Epithelial cell of proximal tubule (primary cell): Measurements from ENCODE around the gene CDKN1A. TPM values are rescaled to one million over a fixed set of nuclear protein-coding genes. Genes with fewer than 3 reads are reported as not detected.
A peak's percentile ranks its signal among the peaks of the same experiment; 100 is the strongest.

Experiments used
- DNase-seq: peaks from one replicate; pipeline ENCODE4 v3.0.0-alpha.2; 2011; ENCODE audit warnings: low read depth
- H3K4me3 ChIP-seq: 2 replicates; pipeline ENCODE4 v1.5.1; 2011; ENCODE audit warnings: low read depth, mild to moderate bottlenecking, low read length
- total RNA-seq: library from RNA; depleted of rRNA; stranded (reverse); fragments of >200 nt; gene quantifications from 2 replicates; pipeline ENCODE4 v1.2.3, GENCODE V29; 2015
- TF ChIP-seq, protein P1 (sequence below): conservative IDR thresholded peaks from 2 replicates; pipeline ENCODE4 v1.5.1; 2012; ENCODE audit warnings: low read depth, mild to moderate bottlenecking, low read length

The CDKN1A gene
- total RNA-seq, 1 donor from 2014 or later: 427 TPM

DNA sequence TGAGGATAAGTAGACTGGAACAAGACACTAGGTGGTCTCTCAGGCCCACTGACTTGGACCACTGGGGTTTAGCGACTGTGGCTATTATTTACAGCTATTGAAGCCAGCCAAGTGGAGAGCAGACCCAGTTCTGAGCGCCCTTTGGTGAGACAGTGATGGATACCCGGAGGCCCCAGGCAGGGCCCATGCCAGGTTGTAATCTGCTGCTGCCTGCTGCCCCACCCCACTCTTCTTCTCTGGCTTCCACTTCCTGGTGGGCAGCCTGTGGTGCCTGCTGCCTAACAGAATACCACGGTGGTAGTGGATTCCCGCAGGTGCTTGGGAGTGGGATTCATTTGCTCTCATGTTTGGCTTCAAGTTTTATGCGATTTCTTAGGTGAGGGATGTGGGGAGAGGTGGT, 19.7 kb downstream of the CDKN1A start:
- no peak for DNase-seq
- H3K4me3 ChIP-seq: no peak overlapping the region
- TF ChIP-seq, protein P1, sequence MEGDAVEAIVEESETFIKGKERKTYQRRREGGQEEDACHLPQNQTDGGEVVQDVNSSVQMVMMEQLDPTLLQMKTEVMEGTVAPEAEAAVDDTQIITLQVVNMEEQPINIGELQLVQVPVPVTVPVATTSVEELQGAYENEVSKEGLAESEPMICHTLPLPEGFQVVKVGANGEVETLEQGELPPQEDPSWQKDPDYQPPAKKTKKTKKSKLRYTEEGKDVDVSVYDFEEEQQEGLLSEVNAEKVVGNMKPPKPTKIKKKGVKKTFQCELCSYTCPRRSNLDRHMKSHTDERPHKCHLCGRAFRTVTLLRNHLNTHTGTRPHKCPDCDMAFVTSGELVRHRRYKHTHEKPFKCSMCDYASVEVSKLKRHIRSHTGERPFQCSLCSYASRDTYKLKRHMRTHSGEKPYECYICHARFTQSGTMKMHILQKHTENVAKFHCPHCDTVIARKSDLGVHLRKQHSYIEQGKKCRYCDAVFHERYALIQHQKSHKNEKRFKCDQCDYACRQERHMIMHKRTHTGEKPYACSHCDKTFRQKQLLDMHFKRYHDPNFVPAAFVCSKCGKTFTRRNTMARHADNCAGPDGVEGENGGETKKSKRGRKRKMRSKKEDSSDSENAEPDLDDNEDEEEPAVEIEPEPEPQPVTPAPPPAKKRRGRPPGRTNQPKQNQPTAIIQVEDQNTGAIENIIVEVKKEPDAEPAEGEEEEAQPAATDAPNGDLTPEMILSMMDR: no peak

DNA sequence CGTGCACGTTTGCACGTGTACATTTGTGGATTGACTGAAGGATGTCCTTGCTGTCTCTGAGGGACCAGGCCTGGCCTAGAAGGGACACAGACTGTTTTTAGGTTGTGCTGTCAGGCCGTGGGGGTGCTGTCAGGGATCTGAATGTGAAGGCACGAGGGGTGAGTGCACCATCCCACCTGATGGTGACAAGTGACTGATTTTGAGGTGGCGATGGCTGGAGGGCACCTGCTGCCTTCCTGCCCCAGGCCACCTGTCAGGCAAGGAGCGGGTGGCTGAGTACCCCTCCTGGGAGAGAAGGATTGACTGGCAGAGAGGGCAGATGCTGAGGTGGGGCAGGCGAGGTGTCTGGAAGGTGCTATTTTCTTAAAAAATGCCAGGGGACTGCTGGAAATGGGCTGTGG, 20.4 kb downstream of the CDKN1A start:
- H3K4me3 ChIP-seq: no peak overlapping the region
- TF ChIP-seq, protein P1: no peak
- no peak for DNase-seq

DNA sequence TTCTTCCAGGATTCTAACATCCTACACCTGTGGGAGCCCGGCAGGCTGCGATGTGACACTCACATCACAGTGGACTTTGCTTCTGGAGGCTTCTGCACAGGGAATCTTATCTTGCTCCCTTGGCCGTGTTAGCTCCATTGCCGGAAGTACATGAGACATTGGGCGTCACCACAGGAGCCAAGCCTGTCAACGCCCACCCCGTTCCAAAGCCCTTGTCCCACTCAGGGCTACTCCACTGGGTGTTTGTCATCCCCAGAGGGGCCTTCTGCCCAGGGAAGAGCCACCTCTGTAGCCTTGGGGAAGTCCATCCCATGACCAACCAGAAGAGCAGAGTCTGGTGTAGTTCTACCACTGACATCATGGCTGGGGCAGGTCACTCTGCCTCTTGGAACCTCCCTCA, 20.8 kb downstream of the CDKN1A start:
- no peak for DNase-seq

DNA sequence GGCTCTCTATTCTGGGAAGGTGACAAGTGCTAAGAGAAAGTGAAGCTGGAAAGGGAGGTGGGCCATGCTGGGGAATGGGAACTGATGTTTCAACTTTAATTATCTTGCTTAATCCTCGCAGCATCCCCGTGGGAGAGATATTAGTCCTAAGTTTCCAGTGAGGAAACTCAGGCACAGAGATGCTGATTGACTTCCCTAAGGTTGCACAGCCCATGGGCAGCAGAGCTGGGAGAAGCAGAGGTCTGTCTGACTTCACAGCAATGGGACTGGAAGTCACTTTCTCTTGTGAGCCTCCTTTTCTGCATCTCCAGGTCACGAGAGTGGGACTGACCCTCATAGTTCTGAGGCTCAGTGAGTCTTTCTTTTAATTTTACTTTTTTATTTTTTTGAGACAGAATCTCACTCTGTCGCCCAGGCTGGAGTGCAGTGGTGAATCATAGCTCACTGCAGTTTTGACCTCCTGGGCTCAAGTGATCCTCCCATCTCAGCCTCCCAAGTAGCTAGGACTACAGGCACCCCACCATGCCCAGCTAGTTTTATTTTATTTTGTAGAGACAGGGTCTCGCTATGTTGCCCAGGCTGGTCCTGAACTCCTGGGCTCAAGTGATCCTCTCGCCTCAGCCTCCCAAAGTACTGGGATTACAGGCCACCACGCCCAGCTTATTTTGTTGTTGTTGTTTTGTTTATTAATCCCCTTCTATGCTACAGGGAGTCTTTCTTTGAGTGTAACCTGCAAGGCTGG, 21.7 kb downstream of the CDKN1A start:
- no peak overlapping the region for H3K4me3 ChIP-seq
- TF ChIP-seq, protein P1: no peak
- no peak for DNase-seq

More for the DNA sequence above, 20.8 kb downstream of the CDKN1A start:
- no peak overlapping the region for H3K4me3 ChIP-seq
- TF ChIP-seq, protein P1: no peak

DNA sequence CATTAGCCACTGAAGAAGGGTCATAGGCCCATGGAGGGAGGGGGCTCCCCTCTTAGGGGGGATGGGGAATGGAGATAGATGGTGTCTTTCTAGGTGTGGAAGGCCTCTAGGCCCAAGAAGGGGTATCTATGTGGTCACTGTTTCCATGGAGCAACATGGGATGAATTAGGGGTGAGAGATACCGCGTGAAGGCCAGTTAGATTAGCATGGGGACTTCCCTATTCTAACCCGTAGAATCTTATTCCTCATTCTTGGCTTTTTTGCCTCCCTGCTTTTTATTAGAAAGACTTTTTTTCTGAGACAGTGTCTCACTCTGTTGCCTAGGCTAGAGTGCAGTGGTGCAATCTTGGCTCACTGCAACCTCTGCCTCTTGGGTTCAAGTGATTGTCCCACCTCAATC, 22.3 kb downstream of the CDKN1A start:
- TF ChIP-seq, protein P1: no peak
- DNase-seq: no peak
- H3K4me3 ChIP-seq: no peak overlapping the region

DNA sequence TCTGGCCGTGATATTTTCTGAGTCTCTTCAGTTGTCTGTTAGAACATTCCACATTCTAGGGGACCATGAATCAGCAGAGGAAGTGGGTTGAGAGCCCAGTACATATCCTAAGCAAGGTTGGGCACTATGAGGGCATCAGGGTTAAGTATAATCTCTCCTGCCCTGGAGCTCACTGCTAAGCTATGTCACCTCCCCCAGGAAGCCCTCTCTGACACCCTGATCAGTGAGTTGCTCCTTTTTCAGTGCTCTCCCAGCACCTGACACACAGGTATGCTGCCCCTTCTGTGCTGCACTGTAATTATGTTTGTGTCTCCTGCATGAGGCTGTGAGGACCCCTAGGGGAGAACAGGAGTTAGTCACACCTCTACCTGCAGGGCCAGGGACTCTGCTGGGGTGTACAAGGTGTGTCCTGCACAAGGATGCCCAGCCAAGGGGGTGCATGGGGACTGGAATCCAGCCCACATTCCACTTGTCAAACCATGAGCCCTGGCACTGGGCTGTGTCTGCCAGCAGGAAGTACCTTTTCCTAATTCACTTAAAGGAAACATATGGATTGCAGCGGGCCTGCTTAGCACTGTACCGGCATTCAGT, 23.0 kb downstream of the CDKN1A start:
- no peak overlapping the region for H3K4me3 ChIP-seq
- TF ChIP-seq, protein P1: peak; percentile 50
- DNase-seq: no peak

DNA sequence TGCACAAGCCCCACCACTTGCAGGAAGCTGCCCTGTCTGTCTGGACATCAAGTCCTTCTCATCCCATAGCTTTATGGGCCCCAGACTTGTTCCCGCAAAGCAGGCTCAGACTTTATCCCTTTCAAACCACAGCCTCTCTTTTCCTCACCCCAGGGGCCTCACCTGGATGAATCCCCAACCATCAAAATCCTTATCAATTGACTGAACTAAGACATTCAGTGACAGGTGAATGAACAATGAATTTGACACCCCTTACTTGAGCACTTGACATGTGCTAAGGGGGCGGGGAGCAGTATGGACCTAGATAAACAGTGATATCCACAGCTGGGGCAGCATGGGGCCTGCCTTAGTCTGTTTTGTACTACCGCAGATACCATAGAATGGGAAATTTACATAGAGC, 24.1 kb downstream of the CDKN1A start:
- DNase-seq: no peak
- H3K4me3 ChIP-seq: no peak overlapping the region
- TF ChIP-seq, protein P1: no peak
